HEK293 (cell line): ENCODE measurements around the gene FZD1.
"Not testable (repeated sequence)": the region's sequence is repeated elsewhere in the genome, so short reads cannot be mapped to it uniquely, and the experiment has no call there.

Source experiments
- CTCF ChIA-PET: fragments of 350-600 bp; formaldehyde crosslinking; extraction: SDS; loops from one replicate; lab custom pipeline; 2021; ENCODE audit warnings: antibody characterized with exemption; lab: Yijun Ruan, JAX
- POLR2A ChIA-PET: fragments of 300-600 bp; formaldehyde crosslinking; extraction: SDS; loops from one replicate; lab custom pipeline; 2020; ENCODE audit warnings: antibody characterized with exemption, inconsistent platforms; lab: Yijun Ruan, JAX
- H3K27ac ChIP-seq: fragments of 200-500 bp; sonication (Bioruptor generic); 2 replicates; pipeline ENCODE4 v1.5.1; 2014; ENCODE audit warnings: low read depth, low read length, control low read depth, inconsistent platforms; ENCODE audit errors: extremely low read depth
- H3K36me3 ChIP-seq, 2 experiments: fragments of 200-500 bp in 1 of 2; sonication (Bioruptor generic) in 1 of 2; 1 replicate in 1 of 2; 2 replicates in 1 of 2; pipeline ENCODE4 v1.5.1; 2014 to 2017; ENCODE audit warnings: inconsistent platforms in 2 of 2, low read length in 2 of 2; ENCODE audit not compliant: control insufficient read depth in 2 of 2, insufficient read depth in 1 of 2
- H3K4me1 ChIP-seq: fragments of 200-500 bp; sonication (Bioruptor generic); 2 replicates; pipeline ENCODE4 v1.5.1; 2014; ENCODE audit warnings: mild to moderate bottlenecking, low read length, inconsistent platforms; ENCODE audit not compliant: control insufficient read depth, insufficient read depth
- H3K4me3 ChIP-seq: 2 replicates; pipeline ENCODE4 v1.5.1; 2011; ENCODE audit warnings: low read depth, mild to moderate bottlenecking, control low read depth, low read length, moderate library complexity
- H3K9me3 ChIP-seq: fragments of 200-500 bp; sonication (Bioruptor generic); 2 replicates; pipeline ENCODE4 v1.5.1; 2014; ENCODE audit warnings: low read depth, low read length, inconsistent platforms; ENCODE audit not compliant: control insufficient read depth, insufficient read depth
- CTCF ChIP-seq: fragments of 450-650 bp; formaldehyde crosslinking; IDR thresholded peaks from 2 replicates; pipeline ENCODE4 v1.5.1; 2016; ENCODE audit warnings: missing biosample characterization, missing genetic modification characterization
- GFI1B ChIP-seq: fragments of 450-650 bp; formaldehyde crosslinking; IDR thresholded peaks from 2 replicates; pipeline ENCODE4 v1.5.1; 2016; ENCODE audit warnings: missing biosample characterization, missing genetic modification characterization
- SCRT2 ChIP-seq: fragments of 450-650 bp; formaldehyde crosslinking; IDR thresholded peaks from 2 replicates; pipeline ENCODE4 v1.5.1; 2016; ENCODE audit warnings: missing biosample characterization, missing genetic modification characterization
- YY1 ChIP-seq: fragments of 450-650 bp; formaldehyde crosslinking; IDR thresholded peaks from 2 replicates; pipeline ENCODE4 v1.5.1; 2018; ENCODE audit warnings: missing biosample characterization, missing genetic modification characterization
- ZBTB11 ChIP-seq: fragments of 450-650 bp; formaldehyde crosslinking; conservative IDR thresholded peaks from 2 replicates; pipeline ENCODE4 v1.5.1; 2016; ENCODE audit warnings: low read depth, missing biosample characterization, missing genetic modification characterization
- ZFP3 ChIP-seq: fragments of 450-650 bp; formaldehyde crosslinking; IDR thresholded peaks from 2 replicates; pipeline ENCODE4 v1.5.1; 2016; ENCODE audit warnings: low read depth, missing biosample characterization, missing genetic modification characterization
- ZFP69B ChIP-seq: fragments of 450-650 bp; formaldehyde crosslinking; IDR thresholded peaks from 2 replicates; pipeline ENCODE4 v1.5.1; 2016; ENCODE audit warnings: missing biosample characterization, missing genetic modification characterization
- ZNF114 ChIP-seq: fragments of 450-650 bp; formaldehyde crosslinking; IDR thresholded peaks from 2 replicates; pipeline ENCODE4 v1.5.0; 2017; ENCODE audit warnings: missing biosample characterization, missing genetic modification characterization
- ZNF16 ChIP-seq: fragments of 450-650 bp; formaldehyde crosslinking; IDR thresholded peaks from 2 replicates; pipeline ENCODE4 v1.5.1; 2016; ENCODE audit warnings: low read depth, missing biosample characterization, missing genetic modification characterization
- ZNF169 ChIP-seq: fragments of 450-650 bp; formaldehyde crosslinking; IDR thresholded peaks from 2 replicates; pipeline ENCODE4 v1.5.1; 2016; ENCODE audit warnings: missing biosample characterization, missing genetic modification characterization
- ZNF18 ChIP-seq: fragments of 450-650 bp; formaldehyde crosslinking; IDR thresholded peaks from 2 replicates; pipeline ENCODE4 v1.5.1; 2016; ENCODE audit warnings: missing biosample characterization, missing genetic modification characterization
- ZNF2 ChIP-seq: fragments of 450-650 bp; formaldehyde crosslinking; IDR thresholded peaks from 2 replicates; pipeline ENCODE4 v1.5.1; 2016; ENCODE audit warnings: missing biosample characterization, missing genetic modification characterization
- ZNF335 ChIP-seq: fragments of 450-650 bp; formaldehyde crosslinking; conservative IDR thresholded peaks from 2 replicates; pipeline ENCODE4 v1.5.1; 2016; ENCODE audit warnings: missing biosample characterization, missing genetic modification characterization
- ZNF37A ChIP-seq: fragments of 450-650 bp; IDR thresholded peaks from 2 replicates; pipeline ENCODE4 v1.5.1; 2018; ENCODE audit warnings: missing biosample characterization, missing genetic modification characterization
- ZNF501 ChIP-seq: fragments of 450-650 bp; formaldehyde crosslinking; IDR thresholded peaks from 2 replicates; pipeline ENCODE4 v1.5.1; 2016; ENCODE audit warnings: missing biosample characterization, missing genetic modification characterization
- ZNF558 ChIP-seq: fragments of 450-650 bp; formaldehyde crosslinking; IDR thresholded peaks from 2 replicates; pipeline ENCODE4 v1.5.1; 2016; ENCODE audit warnings: missing biosample characterization, missing genetic modification characterization
- ZNF623 ChIP-seq: fragments of 450-650 bp; formaldehyde crosslinking; IDR thresholded peaks from 2 replicates; pipeline ENCODE4 v1.5.1; 2016; ENCODE audit warnings: missing biosample characterization, missing genetic modification characterization
- ZNF701 ChIP-seq: fragments of 450-650 bp; formaldehyde crosslinking; IDR thresholded peaks from 2 replicates; pipeline ENCODE4 v1.5.1; 2016; ENCODE audit warnings: missing biosample characterization, missing genetic modification characterization
- ZNF776 ChIP-seq: fragments of 450-650 bp; formaldehyde crosslinking; IDR thresholded peaks from 2 replicates; pipeline ENCODE4 v1.5.0; 2017; ENCODE audit warnings: missing biosample characterization, missing genetic modification characterization, borderline replicate concordance
- ZNF837 ChIP-seq: fragments of 450-650 bp; formaldehyde crosslinking; IDR thresholded peaks from 2 replicates; pipeline ENCODE4 v1.5.1; 2016; ENCODE audit warnings: missing biosample characterization, missing genetic modification characterization
- ZSCAN30 ChIP-seq: fragments of 450-650 bp; IDR thresholded peaks from 2 replicates; pipeline ENCODE4 v1.5.1; 2018; ENCODE audit warnings: missing biosample characterization, mild to moderate bottlenecking, missing genetic modification characterization, moderate library complexity

The FZD1 gene

GRCh38 chr7:91307467-91307866 lies 43.2 kb downstream of the FZD1 start (continued):
- TF ChIP-seq ZNF776 = no peak

- H3K4me3 ChIP-seq, H3K9me3 ChIP-seq, POLR2A ChIA-PET, H3K4me1 ChIP-seq, H3K36me3 ChIP-seq, H3K27ac ChIP-seq, CTCF ChIA-PET: not testable (repeated sequence)
Measured at GRCh38 chr7:91308191-91308590, 44.0 kb downstream of the FZD1 start.

- ChIA-PET POLR2A (no interaction called here), CTCF (no interaction called here)
- no peak for TF ChIP-seq SCRT2
- TF ChIP-seq YY1 (tag by site-specific recombination) = no peak
- TF ChIP-seq ZNF701 (tag by site-specific recombination) = no peak
- no peak for TF ChIP-seq ZSCAN30 (tag by site-specific recombination)
- no peak for TF ChIP-seq ZNF2 (tag by site-specific recombination)
- no peak for TF ChIP-seq ZNF37A (tag by site-specific recombination)
- no peak for TF ChIP-seq ZNF114 (tag by site-specific recombination)
- TF ChIP-seq ZNF501 (tag by site-specific recombination) = no peak
- TF ChIP-seq ZNF558 (tag by site-specific recombination) = no peak
- TF ChIP-seq ZBTB11 = no peak
- TF ChIP-seq GFI1B (tag by site-specific recombination) = no peak
- no peak for TF ChIP-seq ZNF18
- TF ChIP-seq ZNF335 (tag by site-specific recombination) = no peak
- no peak for TF ChIP-seq ZFP69B (tag by site-specific recombination)
- TF ChIP-seq ZNF623 (tag by site-specific recombination) = no peak
- TF ChIP-seq ZFP3 (tag by site-specific recombination) = no peak
- TF ChIP-seq ZNF169 (tag by site-specific recombination) = no peak
- no peak for TF ChIP-seq ZNF837 (tag by site-specific recombination)
- no peak for TF ChIP-seq ZNF16
- TF ChIP-seq CTCF = no peak
- Histone ChIP-seq H3K27ac (no peak overlapping the region), H3K4me1 (no peaks in the 10 kb centered on the region), H3K4me3 (no peak overlapping the region), H3K36me3 (no peaks in the 10 kb centered on the region), H3K9me3 (no peaks in the 10 kb centered on the region)
Measured at GRCh38 chr7:91310830-91311460, 46.7 kb downstream of the FZD1 start.
